Vagina (tissue), 2 donors: ENCODE data around the gene IRF1. TPM values are rescaled to one million over a fixed set of nuclear protein-coding genes. Genes with fewer than 3 reads are reported as not detected.
"Not testable (repeated sequence)": the region's sequence is repeated elsewhere in the genome, so short reads cannot be mapped to it uniquely, and the experiment has no call there.

Source experiments
- DNase-seq, 2 donors: peaks; one replicate each; pipeline ENCODE4 v3.0.0-alpha.2; 2017; ENCODE audit errors: extremely low spot score in 2 of 2
- H3K27ac ChIP-seq: fragments of 200-600 bp; sonication (generic); one replicate; pipeline ENCODE4 v1.5.1; 2019
- H3K27me3 ChIP-seq: fragments of 200-600 bp; sonication (generic); one replicate; pipeline ENCODE4 v1.5.1; 2019
- H3K36me3 ChIP-seq, 2 donors: fragments of 200-600 bp; sonication (generic); one replicate each; pipeline ENCODE4 v1.5.1; 2017 to 2019
- H3K4me1 ChIP-seq: fragments of 200-600 bp; sonication (generic); one replicate; pipeline ENCODE4 v1.5.1; 2019
- H3K4me3 ChIP-seq, 2 donors: fragments of 200-600 bp; sonication (generic); 1 replicate in 1 of 2; 2 replicates in 1 of 2; pipeline ENCODE4 v1.5.1; 2016 to 2019
- H3K9me3 ChIP-seq: fragments of 200-600 bp; sonication (generic); one replicate; pipeline ENCODE4 v1.5.1; 2019
- POLR2A ChIP-seq, 2 donors: fragments of 450-650 bp; IDR thresholded peaks; one replicate each; pipeline ENCODE4 v1.6.1; 2017; ENCODE audit warnings: antibody characterized with exemption in 2 of 2, mild to moderate bottlenecking in 2 of 2, moderate library complexity in 2 of 2
- POLR2AphosphoS5 ChIP-seq, 2 donors: sonication (generic); formaldehyde crosslinking; IDR thresholded peaks; one replicate each; pipeline ENCODE4 v1.9.0; 2017; ENCODE audit warnings: antibody characterized with exemption in 2 of 2, mild to moderate bottlenecking in 2 of 2, low read depth in 1 of 2; ENCODE audit not compliant: insufficient read depth in 1 of 2
- intact Hi-C: fragments of 100-400 bp; cut with DNase I; formaldehyde crosslinking; loops from one replicate; pipeline ENCODE4 v1.15.1; 2023
- total RNA-seq: library from RNA; depleted of rRNA; stranded (reverse); fragments of >200 nt; gene quantifications from one replicate; pipeline ENCODE4 v1.2.3, GENCODE V29; 2016
- TF ChIP-seq, protein P1 (sequence below), 3 experiments: fragments of 450-650 bp in 2 of 3; fragments of 200-600 bp in 1 of 3; sonication (generic) in 1 of 3; IDR thresholded peaks; one replicate each; pipeline ENCODE4 v1.5.1; 2017 to 2019; ENCODE audit warnings: antibody characterized with exemption in 3 of 3, mild to moderate bottlenecking in 2 of 3, moderate library complexity in 2 of 3

Gene IRF1
- total RNA-seq, 1 donor from 2014 or later = 49.8 TPM

DNA sequence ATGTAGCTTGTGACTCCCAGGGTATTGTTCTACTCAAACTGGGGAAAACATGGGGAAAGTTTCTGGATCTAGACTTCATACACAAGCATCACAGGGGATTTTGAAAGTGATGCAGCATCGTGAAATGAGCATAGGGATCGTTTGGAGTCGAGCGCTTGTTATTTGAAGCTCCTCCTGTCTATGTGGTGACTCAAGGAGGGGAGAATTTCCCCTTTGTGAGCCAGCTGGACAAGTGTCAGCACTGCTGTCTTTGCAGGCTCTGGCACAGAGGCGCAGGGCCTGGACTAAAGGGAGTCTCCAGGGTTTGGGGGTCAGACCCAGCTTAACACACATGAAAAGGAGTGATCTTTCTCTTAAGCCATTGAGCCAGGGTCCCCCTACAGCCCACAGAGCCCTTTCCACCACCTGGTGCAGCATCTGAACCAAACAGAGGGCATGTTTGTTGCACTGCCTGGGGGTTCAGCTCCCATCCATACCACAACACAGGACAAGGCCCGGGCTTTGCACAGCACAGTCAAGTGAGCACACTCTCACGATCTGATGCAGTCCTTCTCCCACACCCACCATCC lies 51.0 kb downstream of the IRF1 start:
- Histone ChIP-seq H3K36me3 (no peaks in the 10 kb centered on the region), H3K27ac (peak overlapping the region; percentile 84), H3K4me1 (peaks cover 70% of the 10 kb centered on the region), H3K4me3 (no peak overlapping the region), H3K27me3 (no peaks in the 10 kb centered on the region), H3K9me3 (no peaks in the 10 kb centered on the region)
- intact Hi-C loops = no loop called here
- no peak for DNase-seq
- no peak for TF ChIP-seq POLR2A (IDR thresholded peaks at IDR 0.05)
- TF ChIP-seq POLR2AphosphoS5 (IDR thresholded peaks at IDR 0.05; ENCODE audit: insufficient read depth in 1 of 2, low read depth in 1 of 2) = peak; percentile 55 to 66
- TF ChIP-seq, protein P1, sequence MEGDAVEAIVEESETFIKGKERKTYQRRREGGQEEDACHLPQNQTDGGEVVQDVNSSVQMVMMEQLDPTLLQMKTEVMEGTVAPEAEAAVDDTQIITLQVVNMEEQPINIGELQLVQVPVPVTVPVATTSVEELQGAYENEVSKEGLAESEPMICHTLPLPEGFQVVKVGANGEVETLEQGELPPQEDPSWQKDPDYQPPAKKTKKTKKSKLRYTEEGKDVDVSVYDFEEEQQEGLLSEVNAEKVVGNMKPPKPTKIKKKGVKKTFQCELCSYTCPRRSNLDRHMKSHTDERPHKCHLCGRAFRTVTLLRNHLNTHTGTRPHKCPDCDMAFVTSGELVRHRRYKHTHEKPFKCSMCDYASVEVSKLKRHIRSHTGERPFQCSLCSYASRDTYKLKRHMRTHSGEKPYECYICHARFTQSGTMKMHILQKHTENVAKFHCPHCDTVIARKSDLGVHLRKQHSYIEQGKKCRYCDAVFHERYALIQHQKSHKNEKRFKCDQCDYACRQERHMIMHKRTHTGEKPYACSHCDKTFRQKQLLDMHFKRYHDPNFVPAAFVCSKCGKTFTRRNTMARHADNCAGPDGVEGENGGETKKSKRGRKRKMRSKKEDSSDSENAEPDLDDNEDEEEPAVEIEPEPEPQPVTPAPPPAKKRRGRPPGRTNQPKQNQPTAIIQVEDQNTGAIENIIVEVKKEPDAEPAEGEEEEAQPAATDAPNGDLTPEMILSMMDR (IDR thresholded peaks at IDR 0.05) = no peak

DNA sequence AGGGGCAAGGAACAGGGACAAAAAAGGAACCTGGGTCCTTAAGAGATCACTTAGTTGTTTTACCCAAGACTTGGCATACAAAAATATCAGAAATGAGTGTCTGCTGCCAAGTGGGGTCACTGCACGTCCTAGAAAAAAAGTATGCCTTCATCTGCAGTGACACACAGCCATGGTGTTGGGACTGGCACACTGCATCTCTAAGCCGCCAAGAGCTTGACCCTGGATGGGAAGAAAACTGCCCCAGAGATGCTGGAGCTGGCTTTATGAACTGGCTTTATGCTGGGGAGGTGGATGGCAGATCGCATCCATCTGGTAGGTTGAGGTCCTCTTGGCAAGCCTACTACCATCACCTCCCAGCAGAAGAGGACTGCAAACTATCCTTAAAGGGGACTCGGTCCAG lies 51.7 kb downstream of the IRF1 start:
- H3K4me3 ChIP-seq = no peak overlapping the region
- no peaks in the 10 kb centered on the region for H3K36me3 ChIP-seq
- H3K27ac ChIP-seq = peak overlapping the region; percentile 84
- H3K9me3 ChIP-seq = no peaks in the 10 kb centered on the region
- no peak for DNase-seq
- TF ChIP-seq, protein P1 (IDR thresholded peaks at IDR 0.05) = no peak
- no peak for TF ChIP-seq POLR2AphosphoS5 (IDR thresholded peaks at IDR 0.05; ENCODE audit: insufficient read depth in 1 of 2, low read depth in 1 of 2)
- TF ChIP-seq POLR2A (IDR thresholded peaks at IDR 0.05) = no peak
- no peaks in the 10 kb centered on the region for H3K27me3 ChIP-seq
- intact Hi-C loops = no loop called here
- H3K4me1 ChIP-seq = peaks cover 70% of the 10 kb centered on the region

DNA sequence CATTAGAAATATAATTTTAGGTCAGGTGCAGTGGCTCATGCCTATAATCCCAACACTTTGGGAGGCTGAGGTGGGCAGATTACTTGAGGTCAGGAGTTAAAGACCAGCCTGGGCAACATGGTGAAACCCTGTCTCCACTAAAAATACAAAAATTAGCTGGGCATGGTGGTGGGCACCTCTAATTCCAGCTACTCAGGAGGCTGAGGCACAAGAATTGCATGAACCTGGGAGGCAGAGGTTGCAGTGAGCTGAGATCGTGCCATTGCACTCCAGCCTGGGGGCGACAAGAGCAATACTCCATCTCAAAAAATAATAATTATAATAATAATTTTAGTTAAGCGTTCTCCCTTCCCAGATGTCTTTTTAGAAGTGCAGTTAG lies 52.3 kb downstream of the IRF1 start:
- Histone ChIP-seq H3K27ac (peak overlapping the region; percentile 84), H3K4me1 (peaks cover 67% of the 10 kb centered on the region)
- H3K4me3 ChIP-seq, H3K36me3 ChIP-seq, intact Hi-C loops, H3K27me3 ChIP-seq, DNase-seq, H3K9me3 ChIP-seq: not testable (repeated sequence)

DNA sequence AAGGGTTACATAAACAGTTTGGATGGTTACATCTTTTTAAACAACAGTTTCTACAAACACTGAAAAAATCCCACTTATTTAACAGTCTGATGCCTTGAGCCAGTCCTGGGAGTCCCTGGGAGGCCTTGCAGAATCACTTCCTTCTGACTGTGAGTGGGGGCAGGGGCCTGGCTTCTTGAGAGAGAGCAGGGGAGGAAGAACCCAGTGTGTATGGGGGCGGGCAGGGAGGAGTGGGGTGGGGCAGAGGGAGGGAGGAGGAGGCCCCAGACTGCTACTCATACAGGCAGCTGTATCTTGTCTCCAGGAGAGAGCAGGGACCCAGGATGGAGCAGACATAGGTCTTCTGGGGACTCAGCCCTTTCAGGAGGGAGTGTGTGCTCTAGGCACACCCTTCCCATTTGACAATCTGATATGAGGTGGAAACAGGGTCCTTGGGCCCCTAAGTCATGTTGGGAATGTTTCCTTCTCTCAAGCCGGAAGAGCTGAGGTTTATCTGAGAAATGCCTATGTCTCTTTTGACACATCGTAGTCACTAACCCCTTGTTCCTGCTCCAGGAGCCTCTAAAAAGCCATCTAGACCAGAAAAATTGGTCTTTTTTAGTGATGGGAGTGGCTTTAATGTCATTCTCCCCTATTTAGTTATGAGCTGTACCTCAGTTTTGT lies 52.8 kb downstream of the IRF1 start:
- DNase-seq = peak in 1 of 2 donors; percentile 96
- TF ChIP-seq, protein P1 (IDR thresholded peaks at IDR 0.05) = no peak
- peak; percentile 27 to 55 for TF ChIP-seq POLR2AphosphoS5 (IDR thresholded peaks at IDR 0.05; ENCODE audit: insufficient read depth in 1 of 2, low read depth in 1 of 2)
- TF ChIP-seq POLR2A (IDR thresholded peaks at IDR 0.05) = no peak

DNA sequence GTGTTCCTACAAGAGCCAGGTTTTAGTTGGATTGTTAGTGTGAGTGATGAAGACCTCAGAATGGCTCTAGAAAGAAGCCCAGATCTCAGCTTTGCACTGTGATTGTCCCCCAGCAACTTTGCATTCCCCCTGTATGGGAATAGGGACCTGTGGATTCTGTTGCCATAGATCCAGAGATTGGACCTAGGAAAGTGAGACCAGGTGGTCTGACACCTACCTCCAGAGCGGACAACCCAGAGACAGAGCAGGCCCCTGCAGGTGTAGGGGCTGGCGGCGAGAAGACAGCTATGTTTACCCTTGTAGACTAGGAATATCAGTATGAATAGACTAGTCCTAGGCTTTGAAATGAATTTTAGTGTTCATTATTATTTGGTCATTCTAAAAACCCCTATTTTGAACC lies 53.6 kb downstream of the IRF1 start:
- peak in 1 of 2 donors; percentile 70 for DNase-seq
- Histone ChIP-seq H3K9me3 (no peaks in the 10 kb centered on the region), H3K4me3 (no peak overlapping the region), H3K27ac (peak overlapping the region; percentile 84), H3K4me1 (peaks cover 80% of the 10 kb centered on the region), H3K27me3 (no peaks in the 10 kb centered on the region), H3K36me3 (no peaks in the 10 kb centered on the region)
- intact Hi-C loops = no loop called here
- TF ChIP-seq, protein P1 (IDR thresholded peaks at IDR 0.05) = no peak
- TF ChIP-seq POLR2A (IDR thresholded peaks at IDR 0.05) (no peak), POLR2AphosphoS5 (IDR thresholded peaks at IDR 0.05; ENCODE audit: insufficient read depth in 1 of 2, low read depth in 1 of 2) (no peak)

More for the DNA sequence above, 52.8 kb downstream of the IRF1 start:
- Histone ChIP-seq H3K4me3 (no peak overlapping the region), H3K4me1 (peaks cover 72% of the 10 kb centered on the region), H3K27ac (peak overlapping the region; percentile 84), H3K9me3 (no peaks in the 10 kb centered on the region), H3K27me3 (no peaks in the 10 kb centered on the region), H3K36me3 (no peaks in the 10 kb centered on the region)
- intact Hi-C loops = no loop called here
